ENCODE measurements around the gene ERAS. TPM values are rescaled to one million over a fixed set of nuclear protein-coding genes. Genes with fewer than 3 reads are reported as not detected.
"Not testable (repeated sequence)": the region's sequence is repeated elsewhere in the genome, so short reads cannot be mapped to it uniquely, and the experiment has no call there.

ERAS gene
- polyA plus RNA-seq, 1 donor, result 0.16 TPM

- no peak for DNase-seq (ENCODE audit: low read depth)
These were observed 31.3 kb upstream of the ERAS start for GRCh38 chrX:48794911-48795515.

- no peak for DNase-seq (ENCODE audit: low read depth)
These were observed 28.0 kb upstream of the ERAS start for GRCh38 chrX:48798318-48798717.

- DNase-seq (ENCODE audit: low read depth), result no peak
These were observed 25.6 kb upstream of the ERAS start for GRCh38 chrX:48800574-48801279.

GRCh38 chrX:48801280-48802088 is 24.8 kb upstream of the ERAS start, which contains the start of gene HDAC6:
TSS of gene HDAC6 (plus strand) at chrX:48802067. CDS start at chrX:48802693, 626 bp downstream.
- peak; percentile 91 for DNase-seq (ENCODE audit: low read depth)

GRCh38 chrX:48802089-48802904 is 24.0 kb upstream of the ERAS start:
- peak; percentile 45 for DNase-seq (ENCODE audit: low read depth)

- no peak for DNase-seq (ENCODE audit: low read depth)
These were observed 23.5 kb upstream of the ERAS start for GRCh38 chrX:48802905-48803200.

GRCh38 chrX:48806081-48806480 is 20.2 kb upstream of the ERAS start:
- no peak for DNase-seq (ENCODE audit: low read depth)

GRCh38 chrX:48813644-48814043 is 12.7 kb upstream of the ERAS start:
- DNase-seq (ENCODE audit: low read depth), result no peak

- no peak for DNase-seq (ENCODE audit: low read depth)
These were observed 11.6 kb upstream of the ERAS start for GRCh38 chrX:48814722-48815121.

GRCh38 chrX:48815266-48815665 is 11.0 kb upstream of the ERAS start:
- no peak for DNase-seq (ENCODE audit: low read depth)

- DNase-seq (ENCODE audit: low read depth), result no peak
These were observed 10.1 kb upstream of the ERAS start for GRCh38 chrX:48816014-48816810.

- DNase-seq (ENCODE audit: low read depth), result no peak
These were observed 8.2 kb upstream of the ERAS start for GRCh38 chrX:48818098-48818497.

GRCh38 chrX:48818866-48819265 is 7.4 kb upstream of the ERAS start:
- DNase-seq (ENCODE audit: low read depth), result no peak

- DNase-seq (ENCODE audit: low read depth), result not testable (repeated sequence)
These were observed 6.9 kb upstream of the ERAS start for GRCh38 chrX:48819394-48819793.

GRCh38 chrX:48823053-48823452 is 3.3 kb upstream of the ERAS start:
- DNase-seq (ENCODE audit: low read depth), result no peak

- DNase-seq (ENCODE audit: low read depth), result no peak
These were observed 2.2 kb upstream of the ERAS start for GRCh38 chrX:48824066-48824465.

GRCh38 chrX:48826876-48827653 is 752 bp downstream of the ERAS start:
- no peak for DNase-seq (ENCODE audit: low read depth)

- no peak for DNase-seq (ENCODE audit: low read depth)
These were observed 1.3 kb downstream of the ERAS start for GRCh38 chrX:48827654-48827968.

GRCh38 chrX:48829016-48829735 is 2.9 kb downstream of the ERAS start:
- DNase-seq (ENCODE audit: low read depth), result no peak
